ENCODE results near the gene RUNX1. TPM values are rescaled to one million over a fixed set of nuclear protein-coding genes. Genes with fewer than 3 reads are reported as not detected.

Gene RUNX1
- total RNA-seq, 1 donor from 2014 or later: 62.1 TPM

DNA sequence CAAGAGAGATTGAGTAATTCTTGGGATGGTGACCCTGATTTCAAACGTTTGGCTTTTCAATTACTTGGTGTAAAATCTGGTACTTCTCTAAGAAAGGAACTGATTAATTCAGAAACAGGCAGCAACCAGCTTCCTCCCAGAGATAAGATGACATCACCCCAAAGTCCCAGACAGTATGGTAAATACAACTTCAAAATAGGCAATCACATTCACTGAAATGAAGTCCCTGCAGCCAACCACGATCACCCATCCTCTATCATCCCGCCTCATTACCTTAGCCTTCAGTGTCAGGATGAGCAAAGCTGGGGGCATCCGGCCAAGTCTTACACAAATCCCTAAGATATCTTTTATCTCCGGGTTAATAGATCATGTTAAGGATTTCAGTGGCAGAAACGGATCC is 26.4 kb upstream of the RUNX1 start:
- DNase-seq (ENCODE audit: extremely low spot score in 2 of 2): no peak
- H3K27ac ChIP-seq: no peak overlapping the region
- no peak for TF ChIP-seq POLR2AphosphoS5 (IDR thresholded peaks at IDR 0.05; ENCODE audit: insufficient read depth in 1 of 2, low read depth in 1 of 2)
- TF ChIP-seq, protein P1, sequence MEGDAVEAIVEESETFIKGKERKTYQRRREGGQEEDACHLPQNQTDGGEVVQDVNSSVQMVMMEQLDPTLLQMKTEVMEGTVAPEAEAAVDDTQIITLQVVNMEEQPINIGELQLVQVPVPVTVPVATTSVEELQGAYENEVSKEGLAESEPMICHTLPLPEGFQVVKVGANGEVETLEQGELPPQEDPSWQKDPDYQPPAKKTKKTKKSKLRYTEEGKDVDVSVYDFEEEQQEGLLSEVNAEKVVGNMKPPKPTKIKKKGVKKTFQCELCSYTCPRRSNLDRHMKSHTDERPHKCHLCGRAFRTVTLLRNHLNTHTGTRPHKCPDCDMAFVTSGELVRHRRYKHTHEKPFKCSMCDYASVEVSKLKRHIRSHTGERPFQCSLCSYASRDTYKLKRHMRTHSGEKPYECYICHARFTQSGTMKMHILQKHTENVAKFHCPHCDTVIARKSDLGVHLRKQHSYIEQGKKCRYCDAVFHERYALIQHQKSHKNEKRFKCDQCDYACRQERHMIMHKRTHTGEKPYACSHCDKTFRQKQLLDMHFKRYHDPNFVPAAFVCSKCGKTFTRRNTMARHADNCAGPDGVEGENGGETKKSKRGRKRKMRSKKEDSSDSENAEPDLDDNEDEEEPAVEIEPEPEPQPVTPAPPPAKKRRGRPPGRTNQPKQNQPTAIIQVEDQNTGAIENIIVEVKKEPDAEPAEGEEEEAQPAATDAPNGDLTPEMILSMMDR (IDR thresholded peaks at IDR 0.05): no peak
- no peak for TF ChIP-seq POLR2A (IDR thresholded peaks at IDR 0.05)
- intact Hi-C loops (cut with DNase I): loop anchor here (5.0 kb wide), 1 partner anchor 527 kb away; no protein-coding TSS in a partner anchor
- H3K4me1 ChIP-seq: no peaks in the 10 kb centered on the region
- H3K4me3 ChIP-seq: no peak overlapping the region
- H3K36me3 ChIP-seq: no peaks in the 10 kb centered on the region
- H3K27me3 ChIP-seq: no peaks in the 10 kb centered on the region
- H3K9me3 ChIP-seq: no peaks in the 10 kb centered on the region

DNA sequence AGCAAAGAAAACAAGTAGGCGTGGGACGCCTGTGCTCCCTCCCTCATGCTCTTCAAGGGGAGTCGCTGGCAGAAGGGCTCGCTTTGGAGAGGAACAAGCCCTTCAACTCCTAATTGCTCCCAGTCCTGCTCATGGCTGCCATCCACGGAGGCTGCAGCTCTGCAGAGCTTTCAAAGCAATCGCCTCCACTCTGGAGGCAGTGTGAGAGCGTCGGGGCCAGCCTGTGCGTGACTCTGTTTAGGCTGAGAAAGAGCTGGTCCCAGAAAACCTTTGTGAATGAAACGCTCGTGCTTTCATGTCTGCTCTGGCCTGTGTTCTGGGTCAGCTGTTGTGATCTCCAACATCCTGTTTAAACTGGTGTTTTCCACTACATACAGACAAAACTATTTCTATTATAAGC is 23.9 kb upstream of the RUNX1 start:
- Histone ChIP-seq H3K4me3 (no peak overlapping the region), H3K36me3 (no peaks in the 10 kb centered on the region), H3K4me1 (no peaks in the 10 kb centered on the region), H3K27me3 (no peaks in the 10 kb centered on the region), H3K27ac (peak overlapping the region; percentile 60), H3K9me3 (no peaks in the 10 kb centered on the region)
- intact Hi-C loops (cut with DNase I): no loop called here
- DNase-seq (ENCODE audit: extremely low spot score in 2 of 2): no peak
- TF ChIP-seq, protein P1 (IDR thresholded peaks at IDR 0.05): no peak
- peak in 1 of 2 donors; percentile 65 for TF ChIP-seq POLR2AphosphoS5 (IDR thresholded peaks at IDR 0.05; ENCODE audit: insufficient read depth in 1 of 2, low read depth in 1 of 2)
- TF ChIP-seq POLR2A (IDR thresholded peaks at IDR 0.05): no peak

DNA sequence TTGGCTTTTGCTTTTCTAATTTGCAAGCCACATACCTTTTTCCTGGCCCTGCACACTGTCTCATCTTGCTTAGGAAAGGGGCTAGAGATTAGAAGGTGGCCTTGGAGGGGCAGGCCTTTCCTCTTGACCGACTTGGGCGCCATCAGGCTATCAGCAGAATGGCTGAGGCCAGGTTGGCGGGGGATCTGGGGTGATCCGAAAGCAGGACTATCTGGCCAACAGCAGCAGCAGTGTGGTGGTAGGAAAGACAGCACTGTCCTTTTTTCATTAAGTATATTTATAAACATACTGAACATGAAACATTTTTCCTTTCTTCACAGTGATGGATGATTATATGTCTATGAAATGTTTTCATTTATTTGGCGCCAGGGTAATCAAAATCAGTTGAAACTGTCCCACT is 23.5 kb upstream of the RUNX1 start:
- no peak for DNase-seq (ENCODE audit: extremely low spot score in 2 of 2)
- intact Hi-C loops (cut with DNase I): no loop called here
- Histone ChIP-seq H3K4me3 (no peak overlapping the region), H3K36me3 (no peaks in the 10 kb centered on the region), H3K4me1 (no peaks in the 10 kb centered on the region), H3K27ac (peak overlapping the region; percentile 60), H3K9me3 (no peaks in the 10 kb centered on the region), H3K27me3 (no peaks in the 10 kb centered on the region)
- TF ChIP-seq, protein P1 (IDR thresholded peaks at IDR 0.05): no peak
- TF ChIP-seq POLR2A (IDR thresholded peaks at IDR 0.05) (no peak), POLR2AphosphoS5 (IDR thresholded peaks at IDR 0.05; ENCODE audit: insufficient read depth in 1 of 2, low read depth in 1 of 2) (no peak)

DNA sequence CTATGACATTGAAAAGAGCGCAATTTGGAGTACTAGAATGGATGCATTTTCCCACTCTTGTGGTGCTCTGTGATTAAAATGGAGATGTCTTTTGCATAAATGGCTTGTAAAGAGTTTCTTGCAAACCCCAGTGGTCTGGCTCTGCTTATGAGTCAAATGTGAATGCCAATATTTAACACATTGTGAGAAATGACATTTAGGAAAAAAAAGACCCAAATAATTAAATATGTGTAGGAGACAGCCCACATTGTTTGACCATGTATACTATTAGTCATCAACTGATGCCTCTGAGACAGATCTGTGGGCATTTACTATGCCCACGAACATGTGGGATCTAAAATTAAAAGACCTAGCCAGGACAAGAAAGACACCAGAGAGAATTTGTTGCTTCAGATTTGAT is 22.2 kb upstream of the RUNX1 start:
- H3K27me3 ChIP-seq: no peaks in the 10 kb centered on the region
- no peak for DNase-seq (ENCODE audit: extremely low spot score in 2 of 2)
- no peaks in the 10 kb centered on the region for H3K9me3 ChIP-seq
- H3K27ac ChIP-seq: no peak overlapping the region
- TF ChIP-seq, protein P1 (IDR thresholded peaks at IDR 0.05): no peak
- no peak for TF ChIP-seq POLR2AphosphoS5 (IDR thresholded peaks at IDR 0.05; ENCODE audit: insufficient read depth in 1 of 2, low read depth in 1 of 2)
- no peak for TF ChIP-seq POLR2A (IDR thresholded peaks at IDR 0.05)
- intact Hi-C loops (cut with DNase I): no loop called here
- no peaks in the 10 kb centered on the region for H3K4me1 ChIP-seq
- no peak overlapping the region for H3K4me3 ChIP-seq
- no peaks in the 10 kb centered on the region for H3K36me3 ChIP-seq

DNA sequence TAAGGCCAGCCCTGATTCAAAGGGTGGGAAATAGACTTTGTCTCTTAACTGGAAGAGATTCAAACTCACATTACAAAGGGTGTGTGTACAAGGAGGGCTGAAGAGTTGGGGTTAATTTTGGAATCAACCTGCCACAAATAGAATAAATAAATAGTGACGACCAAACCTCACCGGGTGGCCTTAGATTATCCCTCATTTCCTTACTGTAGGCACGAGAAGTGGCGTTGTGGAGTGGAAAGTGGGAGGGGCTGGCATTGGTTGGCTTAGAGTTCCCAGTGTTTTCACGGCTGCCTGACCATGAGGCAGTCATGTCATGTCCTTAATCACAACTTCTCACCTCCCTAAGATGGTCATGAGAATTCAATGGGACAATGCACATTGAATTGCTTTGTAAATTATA is 21.3 kb upstream of the RUNX1 start:
- Histone ChIP-seq H3K36me3 (no peaks in the 10 kb centered on the region), H3K9me3 (no peaks in the 10 kb centered on the region), H3K4me1 (no peaks in the 10 kb centered on the region), H3K4me3 (no peak overlapping the region), H3K27me3 (no peaks in the 10 kb centered on the region), H3K27ac (no peak overlapping the region)
- intact Hi-C loops (cut with DNase I): no loop called here
- TF ChIP-seq, protein P1 (IDR thresholded peaks at IDR 0.05): no peak
- no peak for TF ChIP-seq POLR2AphosphoS5 (IDR thresholded peaks at IDR 0.05; ENCODE audit: insufficient read depth in 1 of 2, low read depth in 1 of 2)
- no peak for TF ChIP-seq POLR2A (IDR thresholded peaks at IDR 0.05)
- DNase-seq (ENCODE audit: extremely low spot score in 2 of 2): no peak

Data from vagina (tissue), 2 donors.